Stimulated activated CD8-positive, alpha-beta memory T cell treated with anti-CD3 and anti-CD28 coated beads, Interleukin-15, amount 100 ng/mL, for 48 hours (primary cell): ENCODE measurements around the gene EML2.
"Not testable (repeated sequence)": the region's sequence is repeated elsewhere in the genome, so short reads cannot be mapped to it uniquely, and the experiment has no call there.

Experiments used
- DNase-seq, 2 donors: peaks; one replicate each; pipeline ENCODE4 v3.0.0-alpha.2; 2020; ENCODE audit warnings: low read depth in 2 of 2

EML2 gene

DNA sequence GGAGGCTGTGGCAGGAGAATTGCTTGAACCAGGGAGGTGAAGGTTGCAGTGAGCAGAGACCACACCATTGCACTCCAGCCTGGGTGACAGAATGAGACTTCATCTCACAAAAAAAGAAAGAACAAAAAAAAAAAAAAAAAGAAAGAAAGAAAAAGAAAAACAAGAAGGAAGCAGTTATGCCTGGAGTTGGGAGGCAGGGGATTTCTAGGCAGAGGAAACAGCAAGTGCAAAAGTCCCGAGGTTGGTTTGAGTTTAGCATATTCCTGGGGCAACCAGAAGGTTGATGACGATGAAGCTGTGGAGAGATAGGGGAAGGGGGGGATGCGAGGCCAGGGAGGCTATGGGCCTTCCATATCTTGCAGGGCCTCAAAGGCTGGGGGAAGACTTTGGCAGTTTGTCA is 11.5 kb upstream of the EML2 start:
- no peak for DNase-seq

DNA sequence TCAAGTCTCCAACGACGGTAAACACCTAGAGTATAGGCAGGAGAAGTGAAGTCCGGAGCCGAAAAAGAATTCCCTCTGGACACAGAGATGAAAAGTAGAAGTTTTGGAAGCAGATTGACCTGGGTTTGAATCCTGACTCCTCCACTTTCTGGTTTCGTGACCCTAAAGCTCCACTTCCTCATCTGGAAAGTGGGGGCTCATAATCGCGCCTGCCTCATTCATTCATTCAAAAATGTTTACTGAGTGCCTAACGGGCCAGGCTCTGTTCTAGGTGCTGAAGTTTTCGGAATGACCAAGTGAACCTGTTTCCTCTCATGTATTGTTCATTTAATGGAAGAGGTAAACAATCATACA is 7.1 kb upstream of the EML2 start:
- no peak for DNase-seq

DNA sequence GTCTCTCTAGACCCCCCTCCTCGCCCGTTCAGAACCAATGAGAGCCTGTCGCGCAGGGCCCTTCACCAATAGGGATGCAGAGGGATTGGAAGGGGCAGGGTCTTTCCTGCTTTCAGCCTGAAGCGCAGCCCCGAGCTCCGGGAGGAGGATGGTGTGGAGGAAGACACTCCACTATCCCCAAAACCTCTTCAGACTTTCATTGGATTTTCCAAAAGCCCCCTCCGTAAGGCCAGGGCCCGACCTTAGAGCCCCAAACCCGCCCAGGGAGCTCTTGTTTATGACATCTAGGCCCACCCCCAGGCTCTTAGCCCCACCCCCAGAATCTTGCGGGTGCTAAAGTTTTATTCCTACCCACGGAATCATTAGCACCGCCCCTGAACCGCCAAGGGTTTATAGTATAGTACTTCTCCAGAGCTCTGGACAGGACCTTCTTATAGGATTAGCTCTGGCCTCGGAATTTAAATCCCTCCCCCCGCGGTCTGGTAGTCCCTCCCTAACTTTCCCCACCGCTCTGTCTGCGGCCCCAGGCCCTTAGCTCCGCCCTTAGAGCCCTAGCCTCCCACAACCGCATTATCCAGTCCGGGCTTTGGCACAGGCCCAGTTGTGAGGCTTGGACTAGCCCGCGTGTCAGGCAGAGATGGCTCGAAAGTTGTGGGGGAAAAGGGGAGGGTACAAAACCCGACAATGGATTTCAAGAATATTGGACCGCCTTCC is 6.6 kb upstream of the EML2 start:
- peak; percentile 77 for DNase-seq

GRCh38 chr19:45645068-45645630 is 6.0 kb upstream of the EML2 start:
- DNase-seq = no peak

DNA sequence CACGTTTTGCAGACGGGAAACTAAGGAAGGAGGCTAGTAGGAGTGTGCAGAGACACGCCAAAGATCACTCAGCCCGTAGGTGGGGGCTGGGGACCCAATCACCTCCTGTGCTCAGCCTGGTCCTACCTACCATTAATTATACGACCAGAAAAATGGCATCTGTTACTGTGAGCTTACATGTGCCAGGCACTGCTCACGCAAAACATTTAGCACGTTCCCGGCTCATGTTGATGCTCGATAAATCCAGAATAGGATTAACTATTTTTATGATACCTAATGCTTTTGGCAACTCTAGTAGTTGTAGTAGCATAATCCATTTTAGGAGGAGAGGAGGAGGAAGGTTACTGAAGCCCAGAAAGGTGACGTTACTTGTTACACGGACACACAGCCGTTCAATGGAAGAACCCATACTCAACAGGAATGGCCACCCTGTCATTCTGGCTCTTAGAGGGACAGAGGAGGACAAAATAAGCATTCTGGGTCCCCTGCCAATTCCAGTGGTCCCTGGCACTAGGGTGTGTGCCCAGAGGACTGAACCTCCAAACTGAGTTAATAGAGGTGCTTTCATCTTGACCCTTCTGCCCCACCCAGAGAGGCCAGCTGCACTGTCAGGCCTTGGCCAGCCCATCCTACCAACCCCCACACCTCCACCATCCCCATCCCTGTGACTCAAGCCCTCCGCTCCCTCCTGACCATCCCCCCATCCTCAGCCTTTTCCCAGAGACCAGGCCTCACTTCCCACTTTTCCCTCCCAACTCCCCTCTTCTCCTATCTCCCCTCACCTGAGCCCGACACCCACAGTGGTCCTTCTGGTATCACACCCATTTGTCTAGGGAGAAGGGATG is 5.0 kb upstream of the EML2 start:
- DNase-seq = no peak

DNA sequence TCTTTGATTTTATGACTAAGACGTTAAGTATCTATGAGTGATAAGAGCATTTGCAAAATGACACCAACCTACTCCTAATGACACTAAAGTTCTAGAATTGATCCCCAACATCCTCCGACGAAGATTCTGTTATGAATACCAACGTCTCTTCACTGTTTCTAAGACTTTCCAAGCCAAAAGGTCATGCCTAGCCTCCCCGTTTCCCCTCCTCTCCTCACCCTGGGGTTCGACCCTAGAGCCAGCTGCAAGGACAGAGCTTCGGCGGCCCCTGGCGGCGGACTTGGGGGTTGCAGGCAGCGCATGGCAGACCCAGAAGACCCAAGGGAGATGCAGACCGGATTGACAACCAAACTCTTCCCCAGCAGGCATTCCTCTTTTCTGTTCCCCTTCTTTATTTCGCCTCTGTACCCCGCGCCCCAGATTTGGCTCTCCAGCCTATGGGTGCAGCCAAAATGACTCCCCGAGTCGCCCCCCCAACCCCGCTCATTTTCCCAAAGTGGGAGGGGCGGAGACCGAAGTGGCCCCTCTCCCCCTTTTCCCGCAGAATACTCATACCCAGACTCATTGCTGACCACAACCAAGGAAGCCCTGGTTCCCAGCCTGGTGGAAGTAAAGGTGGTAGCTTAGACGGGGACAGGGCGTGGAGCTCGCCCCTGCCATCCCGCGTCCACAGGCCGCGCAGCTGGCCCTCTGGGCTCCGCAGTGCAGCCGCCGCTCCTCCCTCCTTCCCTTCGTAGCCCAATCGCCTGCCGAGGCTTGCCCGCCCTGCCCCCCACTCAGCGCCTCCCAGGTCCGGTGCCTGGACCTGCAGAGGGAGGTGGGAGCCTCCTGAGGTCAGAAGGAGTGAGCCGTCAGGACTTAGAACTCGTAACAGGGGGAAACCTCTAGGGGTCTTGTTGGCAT is 4.1 kb upstream of the EML2 start:
- DNase-seq = peak; percentile 88 to 93

DNA sequence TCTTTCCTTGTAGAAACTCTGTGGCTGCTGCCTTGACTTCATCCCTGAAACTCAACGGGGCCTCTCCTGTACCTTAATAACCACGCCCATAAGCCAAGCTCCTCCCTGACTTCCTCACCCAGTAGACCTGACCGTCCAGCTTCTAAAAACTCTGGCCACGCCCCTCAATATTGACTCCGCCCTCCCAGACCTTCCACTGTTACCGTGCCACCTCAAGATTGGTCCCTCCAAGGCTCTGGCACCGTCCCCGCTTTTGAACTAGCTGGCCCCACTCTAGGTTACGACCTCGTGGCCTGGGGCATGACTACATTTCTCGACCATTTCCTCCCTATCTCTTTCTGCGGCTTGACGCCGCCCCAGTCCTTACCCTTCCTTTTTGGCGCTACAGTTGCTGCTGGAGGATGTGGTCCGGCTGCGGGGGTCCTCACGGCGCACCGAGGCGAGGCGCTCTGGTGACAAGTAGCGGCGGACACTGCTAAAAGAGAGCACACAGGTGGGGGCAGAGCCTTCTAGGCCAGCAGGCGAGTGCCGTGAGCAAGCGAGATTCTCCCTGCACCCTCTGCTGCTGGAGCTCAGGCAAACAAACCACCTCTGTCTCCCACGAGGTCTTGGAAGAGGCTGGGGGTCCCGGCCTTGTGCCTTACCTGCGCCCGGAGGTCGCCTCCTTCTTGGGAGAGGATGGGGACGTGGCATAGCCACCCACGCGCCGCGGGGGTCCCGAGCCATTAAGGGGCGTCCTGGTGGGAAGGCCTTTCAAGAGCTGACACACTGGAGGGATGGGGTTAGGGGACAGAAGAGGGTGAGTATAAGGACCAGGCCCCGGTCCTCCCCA is 2.3 kb upstream of the EML2 start:
- peak; percentile 82 to 86 for DNase-seq

DNA sequence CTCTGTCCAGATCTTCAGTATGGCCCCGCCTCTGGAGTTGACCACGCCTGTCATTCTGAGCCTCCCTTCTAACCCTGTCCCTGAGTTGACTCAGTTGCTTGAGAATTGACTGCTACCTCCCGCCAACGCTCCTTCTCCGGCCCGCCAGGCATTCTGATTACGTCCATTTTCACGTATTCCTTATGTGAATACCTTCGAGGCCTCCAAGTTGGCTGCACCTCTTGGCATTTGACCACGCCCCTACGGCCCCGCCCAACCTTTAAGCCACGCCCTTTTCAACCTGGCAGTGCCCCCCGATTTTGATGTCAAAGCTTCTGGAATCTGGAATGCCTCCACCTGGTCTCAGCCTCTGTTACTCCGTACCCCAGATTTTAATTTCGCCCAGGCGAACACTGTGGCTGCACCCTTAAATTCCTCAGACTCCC is 1.7 kb upstream of the EML2 start:
- DNase-seq = peak in 1 of 2 donors; percentile 42

DNA sequence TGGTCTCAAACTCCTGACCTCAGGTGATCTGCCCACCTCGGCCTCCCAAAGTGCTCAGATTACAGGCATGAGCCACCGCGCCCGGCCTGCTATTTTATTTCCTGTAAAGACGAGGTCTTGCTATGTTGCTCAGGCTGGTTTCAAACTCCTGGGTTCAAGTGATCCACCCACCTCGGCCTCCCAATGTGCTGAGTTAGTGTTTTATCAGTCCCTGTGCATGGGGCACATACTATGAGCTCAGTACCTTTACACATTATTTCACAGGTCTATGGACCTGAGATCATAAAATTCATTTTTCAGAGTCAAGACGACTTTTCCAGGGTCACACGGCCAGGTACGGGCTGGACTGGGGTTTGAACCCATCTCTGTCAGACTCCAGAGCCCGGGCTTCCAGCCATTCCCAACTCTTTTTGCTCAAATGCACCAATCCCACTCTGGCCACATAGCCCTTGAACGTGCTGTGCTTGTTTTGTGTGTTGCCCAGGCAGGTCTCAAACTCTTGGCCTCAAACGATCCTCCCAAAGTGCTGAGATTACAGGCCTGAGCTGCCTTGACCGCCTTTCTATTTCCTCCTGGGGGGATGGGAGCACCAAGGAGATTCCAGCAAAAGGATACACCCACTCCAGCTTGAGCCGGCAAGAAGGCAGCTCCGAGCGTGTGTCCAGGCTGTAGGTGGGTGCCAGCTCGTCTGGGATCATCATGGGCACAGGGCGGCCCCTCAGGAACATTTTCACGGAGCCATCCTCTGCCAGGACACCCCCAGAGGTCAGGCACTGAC is 1.1 kb downstream of the EML2 start:
- DNase-seq = no peak

- DNase-seq = no peak
Measured at GRCh38 chr19:45636902-45637301, 2.3 kb downstream of the EML2 start.

DNA sequence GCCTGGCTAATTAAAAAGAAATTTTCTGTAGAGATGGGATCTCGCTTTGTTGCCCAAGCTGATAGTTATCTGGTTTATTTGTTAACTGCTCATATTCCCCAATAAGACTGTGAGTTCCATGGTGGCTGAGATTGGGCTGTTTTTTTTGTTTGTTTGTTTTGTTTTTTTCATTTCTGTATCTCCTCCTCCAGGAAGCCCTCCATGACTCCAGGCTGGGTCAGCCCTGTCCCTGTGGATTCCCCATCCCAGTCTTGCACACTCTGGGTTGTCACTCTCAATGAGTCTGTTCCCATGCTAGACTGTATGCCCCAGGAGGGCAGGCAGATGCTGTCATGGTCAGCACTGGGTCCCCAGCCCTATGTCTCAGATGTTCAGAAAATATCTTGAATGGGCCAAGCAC is 2.9 kb downstream of the EML2 start:
- DNase-seq = no peak

DNA sequence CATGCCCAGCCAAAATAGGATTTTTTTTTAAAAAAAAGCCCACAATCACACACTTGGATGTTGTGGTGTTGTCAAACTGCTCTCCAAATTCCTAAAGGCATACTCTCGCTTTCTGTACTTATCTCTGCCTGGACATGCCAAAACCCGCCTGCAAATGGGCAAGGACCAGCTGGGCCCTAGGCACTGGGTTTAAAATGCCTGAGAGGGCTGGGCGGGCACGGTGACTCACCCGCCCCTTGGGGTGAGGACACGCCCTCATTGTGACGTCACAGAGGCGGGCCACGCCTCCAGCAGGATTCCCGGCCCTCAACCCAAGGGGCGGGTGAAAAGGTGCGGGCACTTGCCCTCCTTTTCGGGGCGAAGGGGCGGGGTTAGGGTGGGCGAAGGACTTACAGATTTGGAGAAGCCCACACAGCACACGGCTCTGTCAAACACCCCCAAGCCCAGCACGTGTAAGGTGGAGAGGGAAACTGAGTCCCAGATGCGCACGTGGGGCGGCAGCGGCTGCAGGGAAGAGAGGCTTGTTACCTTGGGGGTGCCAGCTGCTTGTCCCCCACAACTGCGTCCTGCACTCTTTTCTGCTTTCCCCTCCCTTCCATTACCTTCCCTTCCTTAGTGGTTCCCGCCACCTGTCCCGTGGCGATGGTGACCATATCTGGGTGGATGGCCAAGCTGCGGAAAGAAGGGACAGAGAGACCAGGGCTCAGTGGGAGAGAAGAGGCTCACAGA is 6.6 kb downstream of the EML2 start:
- peak; percentile 25 to 37 for DNase-seq

DNA sequence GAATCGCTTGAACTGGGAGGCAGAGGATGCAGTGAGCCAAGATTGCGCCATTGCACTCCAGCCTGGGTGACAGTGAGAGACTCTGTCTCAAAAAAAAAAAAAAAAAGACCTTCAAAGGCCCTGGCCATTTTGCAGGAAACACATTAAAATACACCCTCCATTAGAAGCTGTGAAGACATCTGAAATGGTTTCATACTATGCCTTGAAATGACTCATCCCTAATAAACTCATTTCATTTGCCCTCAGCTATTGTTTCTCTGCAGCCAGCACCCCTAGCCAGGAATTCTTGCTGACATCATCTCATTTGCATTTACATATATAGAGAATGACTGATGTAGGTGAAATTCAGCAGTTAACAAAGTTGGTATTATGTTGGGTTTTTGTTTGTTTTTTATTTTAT is 8.7 kb downstream of the EML2 start:
- no peak for DNase-seq

GRCh38 chr19:45629704-45630103 is 9.5 kb downstream of the EML2 start:
- DNase-seq = no peak

GRCh38 chr19:45628219-45628618 is 11.0 kb downstream of the EML2 start:
- DNase-seq = not testable (repeated sequence)

DNA sequence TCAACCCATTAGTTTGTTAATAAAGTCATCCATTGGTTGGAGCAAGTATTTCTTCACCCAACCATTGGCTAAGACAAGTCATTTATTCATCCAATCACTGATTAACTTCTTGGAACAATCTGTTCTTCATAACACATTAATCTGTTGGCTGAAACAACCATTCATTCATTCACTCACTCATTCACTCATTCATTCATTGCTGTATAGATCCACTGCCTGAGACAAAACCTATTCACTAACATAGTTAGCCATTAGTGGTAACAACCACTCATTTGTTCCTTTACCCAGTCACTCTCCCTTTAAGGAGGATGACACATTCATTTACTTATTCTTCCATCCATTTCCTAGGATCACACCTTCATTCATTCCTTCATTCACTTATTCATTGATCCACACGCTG is 15.2 kb downstream of the EML2 start:
- DNase-seq = no peak

DNA sequence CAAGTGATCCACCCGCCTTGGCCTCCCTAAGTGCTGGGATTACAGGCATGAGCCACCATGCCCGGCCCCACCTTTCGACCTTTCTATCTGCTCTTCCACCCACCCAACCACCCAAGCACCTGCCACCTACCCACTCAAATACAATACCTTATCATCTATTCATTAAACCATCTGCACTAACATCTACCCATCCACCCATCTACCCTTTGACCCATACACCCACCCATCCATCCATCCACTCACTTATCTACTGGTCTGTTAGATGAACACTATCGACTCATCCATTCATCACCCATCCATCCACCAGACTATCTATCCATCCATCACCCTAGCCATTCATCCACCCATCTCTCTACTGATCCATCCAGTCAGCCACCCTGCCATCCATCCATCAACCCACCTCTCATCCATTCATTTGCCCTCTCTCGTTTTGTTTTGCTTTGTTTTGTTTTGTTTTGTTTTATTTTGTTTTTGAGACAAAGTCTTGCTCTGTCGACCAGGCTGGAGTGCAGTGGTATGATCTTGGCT is 17.2 kb downstream of the EML2 start:
- no peak for DNase-seq

DNA sequence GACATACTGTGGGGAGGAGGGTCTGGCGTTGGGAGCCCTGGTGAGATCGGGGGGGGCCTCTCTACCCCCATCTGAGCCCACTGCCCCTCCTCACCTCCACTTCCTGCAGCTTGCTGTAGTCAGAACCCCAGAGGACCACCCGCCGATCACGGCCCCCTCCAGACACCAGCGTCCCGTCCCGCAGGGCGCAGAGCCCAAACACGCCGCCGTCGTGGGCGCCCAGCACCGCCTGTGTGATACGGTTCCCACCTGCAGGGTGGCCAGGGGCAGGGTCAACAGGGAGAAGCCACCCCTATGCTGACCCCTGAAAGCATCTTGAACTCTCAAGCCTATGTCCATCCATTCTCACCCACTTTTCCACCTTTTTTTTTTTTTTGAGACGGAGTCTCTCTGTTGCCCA is 17.8 kb downstream of the EML2 start:
- DNase-seq = no peak

DNA sequence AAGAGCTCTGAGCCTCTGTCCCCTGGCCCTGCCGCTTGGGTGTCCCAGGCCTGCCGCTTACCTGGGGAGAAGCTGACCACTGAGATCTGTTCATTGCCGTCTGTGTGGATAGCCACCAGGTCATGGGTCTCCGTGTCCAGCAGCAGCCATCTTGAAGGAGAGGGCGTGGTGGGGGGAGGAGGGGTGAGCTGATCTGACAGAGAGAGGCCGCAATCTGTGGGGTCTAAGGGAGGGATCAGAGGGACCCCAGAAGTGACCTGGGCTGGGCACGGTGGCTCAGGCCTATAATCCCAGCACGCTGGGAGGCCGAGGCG is 22.5 kb downstream of the EML2 start:
- DNase-seq = no peak
